GM23338 (cell line): ENCODE results near the gene OR10W1. TPM values are rescaled to one million over a fixed set of nuclear protein-coding genes. Genes with fewer than 3 reads are reported as not detected.

Experiments used
- ATAC-seq: fragments of 200-7000 bp; cut with Tn5 transposase; 3 replicates; pipeline ENCODE4 v1.9.1; 2020
- DNase-seq: peaks from one replicate; pipeline ENCODE4 v3.0.0-alpha.2; 2015; ENCODE audit warnings: low spot score
- H2AFZ ChIP-seq: fragments of 200-600 bp; sonication (generic); 2 replicates; pipeline ENCODE4 v1.8.0; 2016; ENCODE audit warnings: antibody characterized with exemption, mild to moderate bottlenecking, moderate library complexity
- H3F3A ChIP-seq: fragments of 200-600 bp; sonication (generic); replicated peaks from 2 replicates; pipeline ENCODE4 v1.8.0; 2017; ENCODE audit warnings: antibody characterized with exemption, mixed run types, low read depth
- H3K27ac ChIP-seq: fragments of 200-600 bp; sonication (generic); 2 replicates; pipeline ENCODE4 v1.6.1; 2016; ENCODE audit warnings: low read depth
- H3K27me3 ChIP-seq: fragments of 200-600 bp; sonication (generic); 2 replicates; pipeline ENCODE4 v1.8.0; 2016; ENCODE audit warnings: mild to moderate bottlenecking, mixed run types, moderate library complexity; ENCODE audit not compliant: insufficient read depth
- H3K36me3 ChIP-seq: fragments of 200-600 bp; sonication (generic); 2 replicates; pipeline ENCODE4 v1.8.0; 2016; ENCODE audit warnings: mild to moderate bottlenecking; ENCODE audit not compliant: insufficient read depth
- H3K4me1 ChIP-seq: fragments of 200-600 bp; sonication (generic); 2 replicates; pipeline ENCODE4 v1.8.0; 2016; ENCODE audit warnings: mild to moderate bottlenecking, moderate library complexity; ENCODE audit not compliant: insufficient read depth
- H3K4me2 ChIP-seq: fragments of 200-600 bp; sonication (generic); 2 replicates; pipeline ENCODE4 v1.7.1; 2017; ENCODE audit warnings: mixed run types
- H3K4me3 ChIP-seq: fragments of 200-600 bp; sonication (generic); 2 replicates; pipeline ENCODE4 v1.6.1; 2016; ENCODE audit warnings: mixed run types
- H3K79me2 ChIP-seq: fragments of 200-600 bp; sonication (generic); replicated peaks from 2 replicates; pipeline ENCODE4 v1.8.0; 2017; ENCODE audit warnings: mild to moderate bottlenecking; ENCODE audit not compliant: insufficient read depth
- H3K9me2 ChIP-seq: fragments of 200-600 bp; sonication (generic); 2 replicates; pipeline ENCODE4 v1.8.0; 2017; ENCODE audit not compliant: insufficient read depth
- H4K20me1 ChIP-seq: fragments of 200-600 bp; sonication (generic); replicated peaks from 2 replicates; pipeline ENCODE4 v1.8.0; 2017; ENCODE audit warnings: mild to moderate bottlenecking; ENCODE audit not compliant: insufficient read depth
- H3K27ac Mint-ChIP-seq: 2 replicates; pipeline ENCODE4 v1.8.0; 2020; ENCODE audit warnings: inconsistent platforms, mild to moderate bottlenecking, moderate library complexity, mixed read lengths
- H3K27me3 Mint-ChIP-seq: 3 replicates; pipeline ENCODE4 v1.8.0; 2022; ENCODE audit warnings: low read depth, mild to moderate bottlenecking, moderate library complexity, mixed read lengths, inconsistent platforms; ENCODE audit not compliant: insufficient read depth, poor library complexity
- H3K36me3 Mint-ChIP-seq: 3 replicates; pipeline ENCODE4 v1.8.0; 2021; ENCODE audit warnings: low read depth, mild to moderate bottlenecking, inconsistent platforms, moderate library complexity, mixed read lengths
- H3K4me1 Mint-ChIP-seq: 3 replicates; pipeline ENCODE4 v1.8.0; 2020; ENCODE audit warnings: mild to moderate bottlenecking, inconsistent platforms, mixed read lengths
- H3K4me3 Mint-ChIP-seq: 3 replicates; pipeline ENCODE4 v1.8.0; 2021; ENCODE audit warnings: moderate library complexity, mild to moderate bottlenecking, inconsistent platforms, mixed read lengths
- H3K9me3 Mint-ChIP-seq: 3 replicates; pipeline ENCODE4 v1.8.0; 2020; ENCODE audit warnings: moderate library complexity, mild to moderate bottlenecking, inconsistent platforms, mixed read lengths
- CREB1 ChIP-seq: fragments of 250-450 bp; sonication (Bioruptor Pico); IDR thresholded peaks from 2 replicates; pipeline ENCODE4 v1.5.0; 2020; ENCODE audit warnings: low read depth, mild to moderate bottlenecking, moderate library complexity
- CTCF ChIP-seq, 2 experiments: fragments of 200-600 bp in 1 of 2; sonication (generic) in 1 of 2; conservative IDR thresholded peaks; 2 replicates each; pipeline versions ENCODE4 v1.5.1 to v1.6.1; 2016 to 2017; ENCODE audit warnings: antibody characterized with exemption in 2 of 2, low read depth in 2 of 2, mild to moderate bottlenecking in 2 of 2, moderate library complexity in 1 of 2
- ZNF114 ChIP-seq: fragments of 250-450 bp; sonication (Bioruptor Pico); IDR thresholded peaks from 2 replicates; pipeline ENCODE4 v1.5.0; 2020; ENCODE audit warnings: mild to moderate bottlenecking, moderate library complexity
- ZNF331 ChIP-seq: fragments of 250-450 bp; sonication (Bioruptor Pico); IDR thresholded peaks from 2 replicates; pipeline ENCODE4 v1.5.0; 2020; ENCODE audit warnings: low read depth, mild to moderate bottlenecking, moderate library complexity
- ZNF462 ChIP-seq: fragments of 250-450 bp; sonication (Bioruptor Pico); IDR thresholded peaks from 2 replicates; pipeline ENCODE4 v1.5.0; 2020; ENCODE audit warnings: mild to moderate bottlenecking, moderate library complexity
- polyA plus RNA-seq: library from polyadenylated mRNA; unstranded; fragments of >200 nt; fragmentation: Nextera tagmentation; extraction: Ambion mirVana; gene quantifications from 2 replicates; pipeline ENCODE4 v1.2.1, GENCODE V29; 2016
- total RNA-seq: library from RNA; depleted of rRNA; stranded (reverse); fragments of >200 nt; shearing (Covaris generic); gene quantifications from 2 replicates; pipeline ENCODE4 v1.2.3, GENCODE V29; 2014

The OR10W1 gene
- total and polyA plus RNA-seq, 2 experiments from 2014 or later = not detected

DNA sequence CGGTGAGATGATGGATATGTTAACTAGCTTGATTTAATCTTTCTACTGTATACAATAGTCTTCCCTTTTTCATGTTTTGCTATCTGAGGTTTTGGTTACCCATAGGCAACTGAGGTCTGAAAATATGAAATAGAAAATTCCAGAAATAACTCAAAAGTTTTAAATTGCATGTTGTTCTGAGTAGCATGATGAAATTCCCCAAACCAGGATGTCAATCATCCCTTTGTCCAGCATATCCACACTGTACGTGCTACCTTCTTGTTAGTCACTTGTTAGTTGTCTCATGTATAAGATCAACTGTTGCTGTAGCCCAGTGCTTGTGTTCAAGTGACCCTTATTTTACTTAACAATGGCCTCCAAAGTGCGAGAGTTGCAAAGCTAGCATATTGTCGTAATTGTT lies 21.2 kb upstream of the OR10W1 start:
- ATAC-seq (no peak), DNase-seq (no peak)
- Mint-ChIP-seq H3K9me3 (peaks cover 10% of the 10 kb centered on the region; the same call in 2 of the 3 replicates), H3K27me3 (peaks cover 1% of the 10 kb centered on the region), H3K36me3 (peaks cover 6% of the 10 kb centered on the region; the same call in 1 of the 3 replicates), H3K4me3 (no peak overlapping the region), H3K4me1 (no peaks in the 10 kb centered on the region), H3K27ac (no peak overlapping the region)
- no peaks in the 10 kb centered on the region for H3K4me1 ChIP-seq
- no peak overlapping the region for H3K27ac ChIP-seq
- H3K4me3 ChIP-seq = no peak overlapping the region
- H3K36me3 ChIP-seq = no peaks in the 10 kb centered on the region
- H4K20me1 ChIP-seq = no peaks in the 10 kb centered on the region
- H3K27me3 ChIP-seq = no peaks in the 10 kb centered on the region
- no peaks in the 10 kb centered on the region for H3K79me2 ChIP-seq
- TF ChIP-seq ZNF462 = no peak
- no peak for TF ChIP-seq ZNF114 (CRISPR knock-in tag)
- TF ChIP-seq ZNF331 (CRISPR knock-in tag) = no peak
- H3K4me2 ChIP-seq = no peak overlapping the region
- H3F3A ChIP-seq = no peaks in the 10 kb centered on the region
- no peaks in the 10 kb centered on the region for H3K9me2 ChIP-seq
- no peak overlapping the region for H2AFZ ChIP-seq

- Histone ChIP-seq H3K9me2 (no peaks in the 10 kb centered on the region; the same call in 1 of the 2 replicates), H3K79me2 (no peaks in the 10 kb centered on the region), H3K4me3 (no peak overlapping the region), H3F3A (no peaks in the 10 kb centered on the region), H3K4me1 (no peaks in the 10 kb centered on the region), H3K36me3 (no peaks in the 10 kb centered on the region), H4K20me1 (no peaks in the 10 kb centered on the region), H3K27ac (no peak overlapping the region), H3K4me2 (no peak overlapping the region), H3K27me3 (no peaks in the 10 kb centered on the region), H2AFZ (no peak overlapping the region)
- H3K4me1 Mint-ChIP-seq = no peaks in the 10 kb centered on the region
- no peak overlapping the region for H3K27ac Mint-ChIP-seq
- DNase-seq = peak; percentile 68
- H3K4me3 Mint-ChIP-seq = no peak overlapping the region
- H3K9me3 Mint-ChIP-seq = peaks cover 3% of the 10 kb centered on the region; the same call in 1 of the 3 replicates
- no peaks in the 10 kb centered on the region for H3K36me3 Mint-ChIP-seq
- no peaks in the 10 kb centered on the region for H3K27me3 Mint-ChIP-seq
- ATAC-seq = peak; percentile 99
- TF ChIP-seq CREB1 (CRISPR knock-in tag) (no peak), CTCF (conservative IDR thresholded peaks at IDR 0.05; ENCODE audit: low read depth in 2 of 2) (peak; percentile 73 to 76)
Observed at GRCh38 chr11:58286249-58286648, 18.2 kb upstream of the OR10W1 start.
